HEK293T (cell line): ENCODE data around the gene INPP4B.

Source experiments
- CTCF ChIA-PET: fragments of 350-600 bp; formaldehyde crosslinking; extraction: SDS; loops from one replicate; lab custom pipeline; 2021; ENCODE audit warnings: antibody characterized with exemption, inconsistent platforms; lab: Yijun Ruan, JAX
- POLR2A ChIA-PET: fragments of 350-600 bp; formaldehyde crosslinking; extraction: SDS; loops from one replicate; lab custom pipeline; 2020; ENCODE audit warnings: antibody characterized with exemption, inconsistent platforms; lab: Yijun Ruan, JAX
- DNase-seq: peaks from one replicate; pipeline ENCODE4 v3.0.0; 2012; ENCODE audit warnings: mixed read lengths; ENCODE audit errors: extremely low spot score
- ARNT ChIP-seq: fragments of 450-650 bp; IDR thresholded peaks from 2 replicates; pipeline ENCODE4 v1.6.1; 2017; ENCODE audit warnings: mild to moderate bottlenecking
- BHLHE40 ChIP-seq: fragments of 450-650 bp; IDR thresholded peaks from 2 replicates; pipeline ENCODE4 v1.6.1; 2016; ENCODE audit warnings: mild to moderate bottlenecking, moderate library complexity, borderline replicate concordance
- CTBP1 ChIP-seq: fragments of 450-650 bp; IDR thresholded peaks from 2 replicates; pipeline ENCODE4 v1.6.1; 2016; ENCODE audit warnings: borderline replicate concordance
- ELF4 ChIP-seq: fragments of 450-650 bp; IDR thresholded peaks from 2 replicates; pipeline ENCODE4 v1.6.1; 2017; ENCODE audit warnings: antibody characterized with exemption
- FOXA1 ChIP-seq: fragments of 450-650 bp; IDR thresholded peaks from 2 replicates; pipeline ENCODE4 v1.6.1; 2016; ENCODE audit warnings: mild to moderate bottlenecking
- FOXK2 ChIP-seq: fragments of 450-650 bp; IDR thresholded peaks from 2 replicates; pipeline ENCODE4 v1.6.1; 2016; ENCODE audit warnings: mild to moderate bottlenecking
- FOXM1 ChIP-seq: fragments of 450-650 bp; IDR thresholded peaks from 2 replicates; pipeline ENCODE4 v1.6.1; 2017; ENCODE audit warnings: mild to moderate bottlenecking, borderline replicate concordance
- HDGF ChIP-seq: fragments of 450-650 bp; IDR thresholded peaks from 2 replicates; pipeline ENCODE4 v1.6.1; 2017; ENCODE audit warnings: antibody characterized with exemption, borderline replicate concordance
- L3MBTL2 ChIP-seq: fragments of 450-650 bp; conservative IDR thresholded peaks from 2 replicates; pipeline ENCODE4 v1.6.1; 2016; ENCODE audit warnings: mild to moderate bottlenecking
- LEF1 ChIP-seq: fragments of 450-650 bp; IDR thresholded peaks from 2 replicates; pipeline ENCODE4 v1.6.1; 2017; ENCODE audit warnings: mild to moderate bottlenecking, borderline replicate concordance
- NFRKB ChIP-seq: fragments of 450-650 bp; IDR thresholded peaks from 2 replicates; pipeline ENCODE4 v1.6.1; 2016; ENCODE audit warnings: mild to moderate bottlenecking, moderate library complexity
- SP1 ChIP-seq: fragments of 450-650 bp; IDR thresholded peaks from 2 replicates; pipeline ENCODE4 v1.6.1; 2017
- SUZ12 ChIP-seq: fragments of 450-650 bp; IDR thresholded peaks from 2 replicates; pipeline ENCODE4 v1.6.1; 2016; ENCODE audit warnings: mild to moderate bottlenecking
- TARDBP ChIP-seq: fragments of 450-650 bp; IDR thresholded peaks from 2 replicates; pipeline ENCODE4 v1.6.1; 2016
- ZNF384 ChIP-seq: fragments of 450-650 bp; IDR thresholded peaks from 2 replicates; pipeline ENCODE4 v1.6.1; 2016
- TF ChIP-seq, protein P1 (sequence below): fragments of 450-650 bp; IDR thresholded peaks from 2 replicates; pipeline ENCODE4 v1.6.1; 2016

INPP4B gene

DNA sequence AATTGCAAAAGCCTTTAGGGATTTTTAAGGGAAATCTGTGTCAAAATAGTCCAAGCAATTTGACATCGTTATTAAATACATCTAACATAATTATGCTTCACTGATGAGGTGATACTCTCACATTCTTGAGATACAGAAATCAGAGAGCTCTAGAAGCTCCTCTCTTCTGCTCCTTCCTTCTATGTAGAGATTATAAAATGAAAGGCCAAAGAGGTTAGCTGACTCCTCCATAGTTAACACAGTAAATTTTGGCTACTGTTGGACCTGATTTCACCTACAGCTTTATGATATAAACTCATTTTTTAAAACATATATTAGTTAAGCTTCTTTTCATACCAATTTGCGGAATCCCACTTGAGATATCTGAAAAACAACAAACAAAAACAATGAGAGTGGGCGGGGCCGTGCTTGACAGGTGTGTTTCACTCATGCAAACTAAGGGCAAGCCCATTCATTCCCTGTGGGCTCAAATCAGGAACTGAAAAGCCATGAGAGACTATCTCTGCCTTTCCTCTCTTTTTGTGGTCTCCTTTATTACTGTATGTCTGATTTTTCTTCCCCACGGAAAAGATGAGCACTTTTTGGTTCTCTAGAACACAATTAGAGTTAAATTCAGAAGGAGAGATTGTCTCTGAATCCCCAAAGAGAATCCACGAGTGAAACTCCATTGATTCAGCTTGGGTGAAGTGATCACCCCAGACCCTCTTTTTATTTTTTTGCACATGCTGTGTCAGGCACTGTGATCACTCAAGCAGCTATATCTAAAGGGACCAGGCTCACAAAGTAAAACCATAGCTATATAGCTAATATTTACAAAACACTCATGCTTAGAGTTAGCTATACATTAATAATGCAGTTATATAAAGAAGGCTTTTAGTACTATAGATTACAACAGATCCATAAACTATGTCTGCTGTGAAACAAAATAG is 643.4 kb downstream of the INPP4B start:
- ChIA-PET CTCF (no interaction called here), POLR2A (no interaction called here)
- TF ChIP-seq FOXA1 (no peak), TARDBP (no peak), SP1 (no peak), NFRKB (no peak), CTBP1 (no peak), FOXM1 (no peak), SUZ12 (no peak), BHLHE40 (no peak), ELF4 (no peak)
- TF ChIP-seq, protein P1, sequence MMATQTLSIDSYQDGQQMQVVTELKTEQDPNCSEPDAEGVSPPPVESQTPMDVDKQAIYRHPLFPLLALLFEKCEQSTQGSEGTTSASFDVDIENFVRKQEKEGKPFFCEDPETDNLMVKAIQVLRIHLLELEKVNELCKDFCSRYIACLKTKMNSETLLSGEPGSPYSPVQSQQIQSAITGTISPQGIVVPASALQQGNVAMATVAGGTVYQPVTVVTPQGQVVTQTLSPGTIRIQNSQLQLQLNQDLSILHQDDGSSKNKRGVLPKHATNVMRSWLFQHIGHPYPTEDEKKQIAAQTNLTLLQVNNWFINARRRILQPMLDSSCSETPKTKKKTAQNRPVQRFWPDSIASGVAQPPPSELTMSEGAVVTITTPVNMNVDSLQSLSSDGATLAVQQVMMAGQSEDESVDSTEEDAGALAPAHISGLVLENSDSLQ, result no peak
- DNase-seq, result no peak

DNA sequence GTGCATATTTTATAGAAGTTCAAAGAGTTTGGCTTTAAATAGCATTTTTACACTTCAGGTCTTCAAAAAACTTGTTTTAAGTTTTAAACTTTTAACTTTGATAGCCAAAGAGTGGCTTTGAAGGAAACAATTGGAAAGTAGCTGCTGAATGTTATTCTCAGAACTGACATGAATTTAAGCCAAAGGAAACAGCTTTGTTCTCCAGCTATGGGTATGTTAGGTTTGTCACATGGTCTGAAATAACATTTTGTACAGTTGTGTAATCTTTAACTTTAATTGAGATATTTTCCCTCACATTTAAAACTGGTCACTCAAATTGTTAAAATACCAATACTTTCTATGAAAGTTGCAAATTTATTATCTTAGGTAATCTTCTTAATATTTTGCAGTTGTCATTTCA is 645.1 kb downstream of the INPP4B start:
- TF ChIP-seq HDGF (no peak), L3MBTL2 (no peak), FOXK2 (no peak), SP1 (no peak), BHLHE40 (no peak), SUZ12 (no peak), FOXA1 (no peak), NFRKB (no peak), LEF1 (no peak), ZNF384 (no peak), TARDBP (no peak), ELF4 (no peak)
- TF ChIP-seq, protein P1, result no peak
- DNase-seq, result no peak
- ChIA-PET POLR2A (no interaction called here), CTCF (no interaction called here)

DNA sequence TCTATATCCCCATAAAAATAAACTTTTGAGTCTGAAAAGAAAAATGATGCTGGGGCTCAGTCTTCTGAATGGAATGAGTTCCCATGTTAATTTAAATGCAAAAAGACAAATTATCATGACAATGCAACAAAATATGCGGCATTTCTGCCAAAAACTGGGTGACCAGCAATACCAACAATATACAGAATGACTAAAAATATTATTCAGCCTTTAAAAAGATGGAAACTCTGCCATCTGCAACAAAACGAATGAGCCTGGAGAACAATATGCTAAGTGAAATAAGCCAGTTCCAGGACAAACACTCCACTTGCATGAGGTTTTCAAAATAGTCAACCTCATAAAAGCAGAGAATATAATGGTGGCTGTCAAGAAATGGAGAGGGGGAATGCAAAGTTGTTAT is 651.2 kb downstream of the INPP4B start:
- TF ChIP-seq FOXA1 (no peak), SUZ12 (no peak)
- TF ChIP-seq, protein P1, result no peak
- DNase-seq, result no peak
- ChIA-PET CTCF (no interaction called here), POLR2A (no interaction called here)

DNA sequence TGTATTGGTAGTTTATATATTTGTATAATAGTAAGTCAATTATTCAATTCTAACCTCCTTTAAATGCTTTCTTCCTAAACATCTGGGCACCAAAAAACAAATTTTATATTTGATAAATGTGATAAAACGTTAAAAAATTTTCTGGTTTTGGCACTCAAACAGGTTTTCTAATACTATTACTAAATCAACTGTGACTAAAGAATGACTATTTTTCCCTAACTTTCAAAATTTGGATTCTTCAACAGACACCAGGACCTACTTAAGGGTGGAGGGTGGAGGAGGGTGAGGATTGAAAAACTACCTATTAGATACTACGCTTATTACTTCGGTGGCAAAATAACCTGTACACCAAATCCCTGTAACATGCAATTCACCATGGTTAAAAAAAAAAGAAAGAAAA is 654.2 kb downstream of the INPP4B start:
- ChIA-PET CTCF (no interaction called here), POLR2A (no interaction called here)
- TF ChIP-seq FOXK2, result no peak
- no peak for TF ChIP-seq FOXM1
- TF ChIP-seq SUZ12, result no peak
- TF ChIP-seq TARDBP, result no peak
- TF ChIP-seq LEF1, result no peak
- no peak for TF ChIP-seq CTBP1
- TF ChIP-seq ELF4, result no peak
- TF ChIP-seq FOXA1, result no peak
- no peak for TF ChIP-seq SP1
- DNase-seq, result no peak

DNA sequence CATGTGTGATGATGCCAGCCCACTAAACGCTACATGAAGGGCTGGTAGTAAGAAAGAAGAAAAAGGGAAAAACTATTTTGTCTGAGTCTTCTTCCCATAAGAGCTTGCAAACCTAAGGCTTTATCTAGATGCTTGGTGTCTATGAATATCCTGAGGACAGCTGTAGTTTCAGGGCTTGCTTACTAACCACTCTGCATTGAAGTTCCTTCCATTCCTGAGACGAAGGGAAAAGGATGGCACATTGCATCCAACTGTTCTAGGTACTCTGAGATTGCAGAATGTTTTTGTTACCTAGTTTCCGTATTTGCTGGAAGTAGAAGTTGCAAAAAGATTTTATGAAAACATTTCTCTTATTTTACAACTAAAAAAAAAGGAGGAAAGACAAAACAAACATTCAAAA is 665.1 kb downstream of the INPP4B start:
- ChIA-PET POLR2A (no interaction called here), CTCF (no interaction called here)
- TF ChIP-seq FOXK2 (no peak), ARNT (no peak), BHLHE40 (no peak), L3MBTL2 (no peak), LEF1 (no peak), NFRKB (no peak), TARDBP (no peak), HDGF (no peak), CTBP1 (no peak), FOXM1 (no peak), SP1 (no peak), ZNF384 (no peak), SUZ12 (no peak), ELF4 (no peak)
- TF ChIP-seq, protein P1, result no peak
- no peak for DNase-seq

DNA sequence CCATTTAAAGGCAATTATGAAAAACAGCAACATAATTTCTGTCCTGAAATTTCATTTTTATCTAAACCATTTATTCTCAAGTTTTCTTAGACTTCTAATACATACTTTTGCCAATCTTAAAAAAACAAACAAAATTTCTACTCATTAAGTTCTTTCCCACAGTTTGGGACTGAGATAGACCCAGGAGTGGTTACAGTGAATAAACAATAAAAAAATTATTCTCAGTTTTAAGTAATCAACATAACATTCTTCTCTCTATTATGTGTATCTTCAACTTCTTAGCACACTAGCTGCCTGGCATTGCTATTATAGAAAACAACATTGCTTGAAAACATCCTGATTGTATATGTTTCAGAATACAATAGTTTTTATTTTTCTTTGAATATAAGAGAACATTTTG is 676.9 kb downstream of the INPP4B start:
- ChIA-PET CTCF (no interaction called here), POLR2A (no interaction called here)
- TF ChIP-seq NFRKB (no peak), ELF4 (no peak), FOXA1 (no peak), L3MBTL2 (no peak), CTBP1 (no peak)
- DNase-seq, result no peak
